Measurements from ENCODE around the gene NUPR1.
"Not testable (repeated sequence)": the region's sequence is repeated elsewhere in the genome, so short reads cannot be mapped to it uniquely, and the experiment has no call there.

Gene NUPR1

GRCh38 chr16:28549301-28549899, 10.6 kb upstream of the NUPR1 start:
- H3K4me3 ChIP-seq (ENCODE audit: low read length), result no peak overlapping the region
- H3K9ac ChIP-seq (ENCODE audit: low read length), result no peak overlapping the region
- H3K27me3 ChIP-seq (ENCODE audit: control insufficient read depth, insufficient read depth, low read length), result no peaks in the 10 kb centered on the region
- no peaks in the 10 kb centered on the region for H3K4me1 ChIP-seq (ENCODE audit: control insufficient read depth, low read depth, low read length)
- no peaks in the 10 kb centered on the region for H3K9me3 ChIP-seq (ENCODE audit: control insufficient read depth, low read depth, low read length)
- H3K36me3 ChIP-seq (ENCODE audit: control insufficient read depth, low read depth, low read length), result no peaks in the 10 kb centered on the region
- H3K27ac ChIP-seq (ENCODE audit: low read length), result no peak overlapping the region

GRCh38 chr16:28548306-28548802, 9.6 kb upstream of the NUPR1 start:
- no peak overlapping the region for H3K27ac ChIP-seq (ENCODE audit: low read length)
- H3K9ac ChIP-seq (ENCODE audit: low read length), result no peak overlapping the region
- no peak overlapping the region for H3K4me3 ChIP-seq (ENCODE audit: low read length)

GRCh38 chr16:28546626-28547025, 7.9 kb upstream of the NUPR1 start:
- Histone ChIP-seq H3K9me3 (ENCODE audit: control insufficient read depth, low read depth, low read length) (no peaks in the 10 kb centered on the region), H3K27ac (ENCODE audit: low read length) (no peak overlapping the region), H3K4me1 (ENCODE audit: control insufficient read depth, low read depth, low read length) (no peaks in the 10 kb centered on the region), H3K9ac (ENCODE audit: low read length) (no peak overlapping the region), H3K4me3 (ENCODE audit: low read length) (no peak overlapping the region), H3K36me3 (ENCODE audit: control insufficient read depth, low read depth, low read length) (no peaks in the 10 kb centered on the region), H3K27me3 (ENCODE audit: control insufficient read depth, insufficient read depth, low read length) (no peaks in the 10 kb centered on the region)

More at GRCh38 chr16:28548306-28548802, 9.6 kb upstream of the NUPR1 start:
- Histone ChIP-seq H3K36me3 (ENCODE audit: control insufficient read depth, low read depth, low read length) (no peaks in the 10 kb centered on the region), H3K27me3 (ENCODE audit: control insufficient read depth, insufficient read depth, low read length) (no peaks in the 10 kb centered on the region), H3K4me1 (ENCODE audit: control insufficient read depth, low read depth, low read length) (no peaks in the 10 kb centered on the region), H3K9me3 (ENCODE audit: control insufficient read depth, low read depth, low read length) (no peaks in the 10 kb centered on the region)

DNA sequence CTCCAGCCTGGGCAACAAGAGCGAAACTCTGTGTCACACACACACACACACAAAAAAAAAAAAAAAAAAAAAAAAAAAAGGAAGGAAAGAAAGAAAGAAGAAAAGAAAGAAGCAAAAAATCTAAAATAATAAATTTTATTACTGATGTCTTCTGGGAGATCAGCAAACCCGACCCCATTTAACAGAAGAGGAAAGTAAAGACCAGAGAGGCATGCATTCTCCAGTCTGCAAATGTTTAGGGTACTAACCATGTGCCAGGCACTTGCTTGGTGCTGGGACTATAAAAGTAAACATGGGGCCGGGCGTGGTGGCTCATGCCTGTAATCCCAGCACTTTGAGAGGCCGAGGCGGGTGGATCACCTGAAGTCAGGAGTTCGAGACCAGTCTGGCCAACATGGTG, 7.2 kb upstream of the NUPR1 start:
- not testable (repeated sequence) for H3K9me3 ChIP-seq (ENCODE audit: control insufficient read depth, low read depth, low read length); H3K27ac ChIP-seq (ENCODE audit: low read length); H3K9ac ChIP-seq (ENCODE audit: low read length); H3K27me3 ChIP-seq (ENCODE audit: control insufficient read depth, insufficient read depth, low read length); H3K4me3 ChIP-seq (ENCODE audit: low read length); H3K4me1 ChIP-seq (ENCODE audit: control insufficient read depth, low read depth, low read length); H3K36me3 ChIP-seq (ENCODE audit: control insufficient read depth, low read depth, low read length)

- Histone ChIP-seq H3K9ac (ENCODE audit: low read length) (no peak overlapping the region), H3K27ac (ENCODE audit: low read length) (no peak overlapping the region), H3K4me3 (ENCODE audit: low read length) (no peak overlapping the region), H3K9me3 (ENCODE audit: control insufficient read depth, low read depth, low read length) (no peaks in the 10 kb centered on the region), H3K4me1 (ENCODE audit: control insufficient read depth, low read depth, low read length) (no peaks in the 10 kb centered on the region), H3K36me3 (ENCODE audit: control insufficient read depth, low read depth, low read length) (no peaks in the 10 kb centered on the region), H3K27me3 (ENCODE audit: control insufficient read depth, insufficient read depth, low read length) (no peaks in the 10 kb centered on the region)
Measured at GRCh38 chr16:28544998-28545397, 6.2 kb upstream of the NUPR1 start.

- Histone ChIP-seq H3K36me3 (ENCODE audit: control insufficient read depth, low read depth, low read length) (no peaks in the 10 kb centered on the region), H3K9me3 (ENCODE audit: control insufficient read depth, low read depth, low read length) (no peaks in the 10 kb centered on the region), H3K27me3 (ENCODE audit: control insufficient read depth, insufficient read depth, low read length) (no peaks in the 10 kb centered on the region), H3K4me1 (ENCODE audit: control insufficient read depth, low read depth, low read length) (no peaks in the 10 kb centered on the region), H3K27ac (ENCODE audit: low read length) (no peak overlapping the region), H3K4me3 (ENCODE audit: low read length) (no peak overlapping the region), H3K9ac (ENCODE audit: low read length) (no peak overlapping the region)
Measured at GRCh38 chr16:28543072-28543471, 4.3 kb upstream of the NUPR1 start.

DNA sequence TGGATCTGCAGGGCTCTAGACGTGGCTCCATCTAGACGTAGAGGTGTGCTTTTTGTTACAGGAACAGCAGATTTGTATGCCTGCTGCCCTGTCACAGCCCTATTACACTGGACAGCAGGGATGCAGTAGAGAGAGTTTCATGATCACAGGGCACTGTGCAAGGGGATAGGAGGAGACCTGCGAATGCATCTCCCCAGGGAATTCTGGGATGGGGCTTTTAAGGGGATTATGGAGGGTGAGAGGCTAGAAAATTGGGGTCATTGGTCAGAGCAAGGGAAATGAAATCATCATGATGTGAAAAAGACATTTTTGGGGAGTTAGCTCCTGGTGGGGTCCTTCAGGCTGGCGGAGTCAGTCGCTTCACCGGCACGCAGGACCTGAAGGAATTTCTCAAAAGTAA, 3.9 kb upstream of the NUPR1 start:
- no peaks in the 10 kb centered on the region for H3K9me3 ChIP-seq (ENCODE audit: control insufficient read depth, low read depth, low read length)
- no peaks in the 10 kb centered on the region for H3K36me3 ChIP-seq (ENCODE audit: control insufficient read depth, low read depth, low read length)
- H3K27me3 ChIP-seq (ENCODE audit: control insufficient read depth, insufficient read depth, low read length), result no peaks in the 10 kb centered on the region
- no peak overlapping the region for H3K9ac ChIP-seq (ENCODE audit: low read length)
- no peak overlapping the region for H3K27ac ChIP-seq (ENCODE audit: low read length)
- H3K4me1 ChIP-seq (ENCODE audit: control insufficient read depth, low read depth, low read length), result no peaks in the 10 kb centered on the region
- no peak overlapping the region for H3K4me3 ChIP-seq (ENCODE audit: low read length)

DNA sequence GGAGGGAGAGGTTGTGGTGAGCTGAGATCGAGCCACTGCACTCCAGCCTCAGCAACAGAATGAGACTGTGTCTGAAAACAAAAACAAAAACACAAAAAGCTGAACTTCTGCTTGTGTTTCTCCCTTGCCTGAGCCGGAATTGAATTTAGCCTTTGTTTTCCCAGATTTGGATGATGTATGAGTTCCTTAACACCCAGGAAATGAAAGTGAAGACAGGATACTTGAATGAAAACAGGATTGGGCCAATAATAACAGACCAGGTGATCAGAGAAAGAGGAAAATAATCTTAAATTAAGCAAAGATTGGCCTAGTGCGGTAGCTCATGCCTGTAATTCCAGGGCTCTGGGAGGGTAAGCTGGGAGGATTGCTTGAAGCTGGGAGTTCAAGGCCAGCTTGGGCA, 1.6 kb upstream of the NUPR1 start:
- Histone ChIP-seq H3K27ac (ENCODE audit: low read length) (no peak overlapping the region), H3K27me3 (ENCODE audit: control insufficient read depth, insufficient read depth, low read length) (no peaks in the 10 kb centered on the region), H3K36me3 (ENCODE audit: control insufficient read depth, low read depth, low read length) (no peaks in the 10 kb centered on the region), H3K9ac (ENCODE audit: low read length) (no peak overlapping the region), H3K9me3 (ENCODE audit: control insufficient read depth, low read depth, low read length) (no peaks in the 10 kb centered on the region), H3K4me1 (ENCODE audit: control insufficient read depth, low read depth, low read length) (no peaks in the 10 kb centered on the region), H3K4me3 (ENCODE audit: low read length) (no peak overlapping the region)

DNA sequence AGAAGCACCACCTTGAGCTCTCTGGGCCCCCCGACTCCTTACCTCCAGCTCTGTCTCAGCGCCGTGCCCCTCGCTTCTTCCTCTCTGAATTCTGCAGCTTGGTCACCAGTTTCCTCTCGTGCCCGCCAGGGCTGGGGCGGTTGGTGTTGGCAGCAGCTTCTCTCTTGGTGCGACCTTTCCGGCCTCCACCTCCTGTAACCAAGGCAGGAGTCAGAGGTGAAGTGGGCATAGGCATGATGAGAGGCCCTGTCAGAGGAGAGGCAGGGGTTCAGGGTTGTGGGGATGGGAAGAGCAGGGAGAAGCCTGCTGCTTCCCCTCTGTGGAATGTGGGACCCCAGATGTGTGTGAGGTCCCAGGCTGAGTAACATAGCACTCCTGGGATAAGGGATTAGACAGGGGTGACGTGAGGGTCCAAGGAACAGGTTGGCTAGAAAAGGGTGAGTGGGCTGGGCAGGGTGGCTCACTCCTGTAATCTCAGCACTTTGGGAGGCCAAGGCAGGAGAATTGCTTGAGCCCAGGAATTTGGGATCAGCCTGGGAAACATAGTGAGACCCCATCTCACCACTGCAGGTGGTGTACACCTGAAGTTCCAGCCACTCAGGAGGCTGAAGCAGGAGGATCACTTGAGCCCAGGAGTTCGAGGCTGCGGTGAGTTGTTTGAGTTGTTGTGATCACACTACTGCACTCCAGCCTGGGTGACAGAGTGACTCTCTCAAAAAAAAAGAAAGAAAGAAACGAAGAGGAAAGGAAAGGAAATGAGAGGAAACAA, 626 bp downstream of the NUPR1 start:
- Histone ChIP-seq H3K4me3 (ENCODE audit: low read length) (no peak overlapping the region), H3K4me1 (ENCODE audit: control insufficient read depth, low read depth, low read length) (no peaks in the 10 kb centered on the region), H3K27ac (ENCODE audit: low read length) (no peak overlapping the region), H3K9ac (ENCODE audit: low read length) (no peak overlapping the region), H3K27me3 (ENCODE audit: control insufficient read depth, insufficient read depth, low read length) (no peaks in the 10 kb centered on the region), H3K9me3 (ENCODE audit: control insufficient read depth, low read depth, low read length) (no peaks in the 10 kb centered on the region), H3K36me3 (ENCODE audit: control insufficient read depth, low read depth, low read length) (no peaks in the 10 kb centered on the region)

GRCh38 chr16:28537076-28537475, 1.7 kb downstream of the NUPR1 start:
- Histone ChIP-seq H3K27me3 (ENCODE audit: control insufficient read depth, insufficient read depth, low read length) (no peaks in the 10 kb centered on the region), H3K4me3 (ENCODE audit: low read length) (no peak overlapping the region)

DNA sequence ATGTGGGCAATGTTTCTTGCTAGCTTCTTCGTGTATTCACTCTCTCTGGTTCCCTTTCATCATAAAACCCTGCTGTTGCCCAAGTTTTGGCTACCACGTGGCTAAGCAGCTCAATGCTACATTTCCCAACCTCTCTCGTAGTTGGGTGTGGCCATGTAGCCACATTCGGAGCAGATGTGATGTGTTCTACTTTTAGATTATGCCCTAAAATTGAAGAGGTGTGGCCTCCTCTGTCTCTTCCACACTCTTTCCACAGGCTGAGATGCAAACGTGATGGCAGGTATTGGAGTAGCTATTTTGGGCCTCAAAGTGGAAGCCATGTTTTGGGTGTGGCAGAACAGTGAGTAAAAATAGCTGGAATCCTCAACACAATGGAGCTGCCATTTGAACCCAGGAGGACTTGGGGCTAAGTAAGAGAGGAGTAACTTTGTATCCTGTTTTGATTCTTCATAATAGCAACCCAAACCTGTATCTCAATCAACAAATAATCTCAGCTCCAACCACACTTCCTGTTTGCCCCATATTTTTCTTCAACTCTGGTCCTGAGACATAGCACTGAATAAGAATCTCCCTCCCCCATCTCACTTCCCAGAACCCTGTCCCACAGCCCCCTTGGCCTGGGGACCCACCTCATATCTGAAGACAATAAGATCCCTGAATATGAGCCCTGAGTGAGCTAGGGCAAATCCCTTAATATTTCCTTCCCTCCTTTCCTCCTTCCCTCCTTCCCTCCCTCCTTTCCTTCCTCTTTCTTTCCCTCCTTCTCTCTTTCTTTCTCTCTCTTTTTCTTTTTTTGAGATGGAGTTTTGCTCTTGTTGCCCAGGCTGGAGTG, 4.0 kb downstream of the NUPR1 start:
- H3K4me1 ChIP-seq (ENCODE audit: control insufficient read depth, low read depth, low read length), result no peaks in the 10 kb centered on the region
- H3K9ac ChIP-seq (ENCODE audit: low read length), result no peak overlapping the region
- H3K36me3 ChIP-seq (ENCODE audit: control insufficient read depth, low read depth, low read length), result no peaks in the 10 kb centered on the region
- no peaks in the 10 kb centered on the region for H3K9me3 ChIP-seq (ENCODE audit: control insufficient read depth, low read depth, low read length)
- no peak overlapping the region for H3K4me3 ChIP-seq (ENCODE audit: low read length)
- H3K27ac ChIP-seq (ENCODE audit: low read length), result no peak overlapping the region
- H3K27me3 ChIP-seq (ENCODE audit: control insufficient read depth, insufficient read depth, low read length), result no peaks in the 10 kb centered on the region

More at GRCh38 chr16:28537076-28537475, 1.7 kb downstream of the NUPR1 start:
- H3K27ac ChIP-seq (ENCODE audit: low read length), result no peak overlapping the region
- H3K9me3 ChIP-seq (ENCODE audit: control insufficient read depth, low read depth, low read length), result no peaks in the 10 kb centered on the region
- H3K36me3 ChIP-seq (ENCODE audit: control insufficient read depth, low read depth, low read length), result no peaks in the 10 kb centered on the region
- H3K4me1 ChIP-seq (ENCODE audit: control insufficient read depth, low read depth, low read length), result no peaks in the 10 kb centered on the region
- no peak overlapping the region for H3K9ac ChIP-seq (ENCODE audit: low read length)
